ENCODE data around the gene SRRD. TPM values are rescaled to one million over a fixed set of nuclear protein-coding genes. Genes with fewer than 3 reads are reported as not detected.

The SRRD gene
- total and polyA plus RNA-seq, 2 experiments from 2014 or later: 20.2 to 25.7 TPM

- Histone ChIP-seq H3F3A (ENCODE audit: insufficient read depth) (no peaks in the 10 kb centered on the region), H3K4me2 (ENCODE audit: unreplicated experiment) (no peak overlapping the region), H3K9me3 (ENCODE audit: low read depth) (no peaks in the 10 kb centered on the region), H3K9me2 (ENCODE audit: insufficient read depth) (no peaks in the 10 kb centered on the region), H3K27ac (no peak overlapping the region), H2AFZ (no peak overlapping the region), H4K20me1 (ENCODE audit: insufficient read depth) (no peaks in the 10 kb centered on the region), H3K9ac (no peak overlapping the region), H3K4me3 (no peak overlapping the region), H3K36me3 (ENCODE audit: low read depth) (no peaks in the 10 kb centered on the region), H3K79me2 (ENCODE audit: insufficient read depth) (no peaks in the 10 kb centered on the region), H3K27me3 (replicated peaks; ENCODE audit: insufficient read depth) (no peaks in the 10 kb centered on the region), H3K4me1 (ENCODE audit: insufficient read depth) (peaks cover 1% of the 10 kb centered on the region; the same call in 1 of the 2 replicates)
- no peak for DNase-seq
- WGBS, 2 experiments (ENCODE audit: low coverage in 1 of 2, low lambda C conversion rate in 2 of 2, missing lambda C conversion rate in 2 of 2): 78 to 81% methylated on average over 16 of the region's 16 CpGs
- in situ Hi-C loops (cut with MboI): no loop called here
- TF ChIP-seq EZH2 (IDR thresholded peaks at IDR 0.05; ENCODE audit: insufficient read depth, poor library complexity, severe bottlenecking) (no peak), EZH2phosphoT487 (IDR thresholded peaks at IDR 0.05; ENCODE audit: insufficient read depth, low read depth) (no peak)
These were observed 39.6 kb upstream of the SRRD start for GRCh38 chr22:26443901-26444690.

GRCh38 chr22:26444777-26445176 lies 38.9 kb upstream of the SRRD start:
- Histone ChIP-seq H3K9ac (no peak overlapping the region), H3K4me2 (ENCODE audit: unreplicated experiment) (no peak overlapping the region), H3K27me3 (replicated peaks; ENCODE audit: insufficient read depth) (no peaks in the 10 kb centered on the region), H2AFZ (no peak overlapping the region), H3K9me2 (ENCODE audit: insufficient read depth) (no peaks in the 10 kb centered on the region), H3F3A (ENCODE audit: insufficient read depth) (no peaks in the 10 kb centered on the region), H3K4me3 (no peak overlapping the region), H4K20me1 (ENCODE audit: insufficient read depth) (no peaks in the 10 kb centered on the region), H3K36me3 (ENCODE audit: low read depth) (no peaks in the 10 kb centered on the region), H3K9me3 (ENCODE audit: low read depth) (no peaks in the 10 kb centered on the region), H3K79me2 (ENCODE audit: insufficient read depth) (no peaks in the 10 kb centered on the region), H3K27ac (no peak overlapping the region), H3K4me1 (ENCODE audit: insufficient read depth) (no peaks in the 10 kb centered on the region)
- no peak for TF ChIP-seq EZH2phosphoT487 (IDR thresholded peaks at IDR 0.05; ENCODE audit: insufficient read depth, low read depth)
- no peak for TF ChIP-seq EZH2 (IDR thresholded peaks at IDR 0.05; ENCODE audit: insufficient read depth, poor library complexity, severe bottlenecking)
- no peak for DNase-seq
- in situ Hi-C loops (cut with MboI): no loop called here
- WGBS, 2 experiments (ENCODE audit: low coverage in 1 of 2, low lambda C conversion rate in 2 of 2, missing lambda C conversion rate in 2 of 2): 93 to 95% methylated on average over 8 of the region's 8 CpGs

- Histone ChIP-seq H3K4me1 (ENCODE audit: insufficient read depth) (no peaks in the 10 kb centered on the region), H3K27me3 (replicated peaks; ENCODE audit: insufficient read depth) (no peaks in the 10 kb centered on the region), H3K9ac (no peak overlapping the region), H3K4me2 (ENCODE audit: unreplicated experiment) (no peak overlapping the region), H3K4me3 (no peak overlapping the region), H4K20me1 (ENCODE audit: insufficient read depth) (no peaks in the 10 kb centered on the region), H3F3A (ENCODE audit: insufficient read depth) (no peaks in the 10 kb centered on the region), H3K9me2 (ENCODE audit: insufficient read depth) (no peaks in the 10 kb centered on the region), H3K27ac (no peak overlapping the region), H2AFZ (no peak overlapping the region), H3K9me3 (ENCODE audit: low read depth) (no peaks in the 10 kb centered on the region), H3K79me2 (ENCODE audit: insufficient read depth) (no peaks in the 10 kb centered on the region), H3K36me3 (ENCODE audit: low read depth) (no peaks in the 10 kb centered on the region)
- DNase-seq: no peak
- no peak for TF ChIP-seq EZH2 (IDR thresholded peaks at IDR 0.05; ENCODE audit: insufficient read depth, poor library complexity, severe bottlenecking)
- TF ChIP-seq EZH2phosphoT487 (IDR thresholded peaks at IDR 0.05; ENCODE audit: insufficient read depth, low read depth): no peak
- in situ Hi-C loops (cut with MboI): no loop called here
- 86% methylated on average over 15 of the region's 15 CpGs for WGBS, 2 experiments (ENCODE audit: low coverage in 1 of 2, low lambda C conversion rate in 2 of 2, missing lambda C conversion rate in 2 of 2)
These were observed 38.0 kb upstream of the SRRD start for GRCh38 chr22:26445577-26446275.

- Histone ChIP-seq H2AFZ (no peak overlapping the region), H3K9ac (no peak overlapping the region), H3K4me1 (ENCODE audit: insufficient read depth) (no peaks in the 10 kb centered on the region), H3K27ac (no peak overlapping the region), H3K4me2 (ENCODE audit: unreplicated experiment) (no peak overlapping the region), H3K36me3 (ENCODE audit: low read depth) (no peaks in the 10 kb centered on the region), H3K27me3 (replicated peaks; ENCODE audit: insufficient read depth) (no peaks in the 10 kb centered on the region), H3K79me2 (ENCODE audit: insufficient read depth) (no peaks in the 10 kb centered on the region), H3F3A (ENCODE audit: insufficient read depth) (no peaks in the 10 kb centered on the region), H3K9me2 (ENCODE audit: insufficient read depth) (no peaks in the 10 kb centered on the region), H3K4me3 (no peak overlapping the region), H4K20me1 (ENCODE audit: insufficient read depth) (no peaks in the 10 kb centered on the region), H3K9me3 (ENCODE audit: low read depth) (no peaks in the 10 kb centered on the region)
- TF ChIP-seq EZH2phosphoT487 (IDR thresholded peaks at IDR 0.05; ENCODE audit: insufficient read depth, low read depth) (no peak), EZH2 (IDR thresholded peaks at IDR 0.05; ENCODE audit: insufficient read depth, poor library complexity, severe bottlenecking) (no peak)
- 81 to 84% methylated on average over 16 to 17 of the region's 17 CpGs for WGBS, 2 experiments (ENCODE audit: low coverage in 1 of 2, low lambda C conversion rate in 2 of 2, missing lambda C conversion rate in 2 of 2)
- no peak for DNase-seq
- in situ Hi-C loops (cut with MboI): no loop called here
These were observed 36.7 kb upstream of the SRRD start for GRCh38 chr22:26446808-26447515.
